Endodermal cell (in vitro differentiated cells): ENCODE results near the gene CTSA. TPM values are rescaled to one million over a fixed set of nuclear protein-coding genes. Genes with fewer than 3 reads are reported as not detected.

ENCODE experiments used
- DNase-seq: peaks from one replicate; pipeline ENCODE4 v3.0.0-alpha.2; 2017
- H3K27ac ChIP-seq: 2 replicates; pipeline ENCODE4 v1.5.1; 2013; ENCODE audit warnings: mild to moderate bottlenecking, low read depth, low read length, moderate library complexity
- H3K27me3 ChIP-seq: 2 replicates; pipeline ENCODE4 v1.6.1; 2013; ENCODE audit warnings: mild to moderate bottlenecking, low read length, moderate library complexity; ENCODE audit not compliant: insufficient read depth, control insufficient read depth, poor library complexity, severe bottlenecking
- H3K36me3 ChIP-seq: 2 replicates; pipeline ENCODE4 v1.7.0; 2013; ENCODE audit warnings: mild to moderate bottlenecking, low read length, moderate library complexity; ENCODE audit not compliant: control insufficient read depth, insufficient read depth
- H3K4me1 ChIP-seq: one replicate; pipeline ENCODE4 v1.7.0; 2013; ENCODE audit warnings: low read length; ENCODE audit not compliant: control insufficient read depth, insufficient read depth
- H3K4me3 ChIP-seq: 2 replicates; pipeline ENCODE4 v1.5.1; 2013; ENCODE audit warnings: mild to moderate bottlenecking, low read length, moderate library complexity
- H3K9ac ChIP-seq: 2 replicates; pipeline ENCODE4 v1.6.1; 2013; ENCODE audit warnings: mild to moderate bottlenecking, low read length, moderate library complexity; ENCODE audit not compliant: poor library complexity, severe bottlenecking; ENCODE audit errors: extremely low read depth
- H3K9me3 ChIP-seq: 2 replicates; pipeline ENCODE4 v1.6.1; 2013; ENCODE audit warnings: mild to moderate bottlenecking, low read length, moderate library complexity; ENCODE audit not compliant: control insufficient read depth
- H3K27ac Mint-ChIP-seq: 2 replicates; pipeline ENCODE4 v1.8.0; 2020; ENCODE audit warnings: mixed read lengths
- H3K27me3 Mint-ChIP-seq: 2 replicates; pipeline ENCODE4 v1.8.0; 2021; ENCODE audit warnings: mild to moderate bottlenecking, mixed read lengths; ENCODE audit not compliant: insufficient read depth
- H3K36me3 Mint-ChIP-seq: 2 replicates; pipeline ENCODE4 v1.8.0; 2020; ENCODE audit warnings: low read depth, mixed read lengths
- H3K4me1 Mint-ChIP-seq: 2 replicates; pipeline ENCODE4 v1.8.0; 2020; ENCODE audit warnings: mixed read lengths
- H3K4me3 Mint-ChIP-seq: 2 replicates; pipeline ENCODE4 v1.8.0; 2020; ENCODE audit warnings: mild to moderate bottlenecking, moderate library complexity, mixed read lengths
- H3K9me3 Mint-ChIP-seq: 2 replicates; pipeline ENCODE4 v1.8.0; 2020; ENCODE audit warnings: mild to moderate bottlenecking, mixed read lengths
- CTCF ChIP-seq: fragments of 200-600 bp; sonication (generic); conservative IDR thresholded peaks from 2 replicates; pipeline ENCODE4 v1.5.0; 2021; ENCODE audit warnings: antibody characterized with exemption, mild to moderate bottlenecking
- WGBS, 2 experiments: methylation state at CpG; one replicate each; pipeline versions ENCODE4 v1.1.5 to v1.1.7; 2013; ENCODE audit warnings: missing lambda C conversion rate in 2 of 2, mixed read lengths in 1 of 2; ENCODE audit not compliant: insufficient coverage in 1 of 2, insufficient read length in 1 of 2; 5-methylcytosine and 5-hydroxymethylcytosine counted together
- total RNA-seq, 2 donors: library from RNA; stranded (reverse); fragmentation: NEBNext Ultra II Directional in 1 of 2; extraction: Animal tissue kit (Norgen Biotek cat#: 25700) in 1 of 2; gene quantifications; 2 replicates in 1 of 2; 3 replicates in 1 of 2; pipeline ENCODE4 v1.2.1, GENCODE V29; 2021

CTSA gene
- total RNA-seq, 2 donors from 2014 or later, result 70.7 to 84.8 TPM

- H3K27me3 Mint-ChIP-seq, result peaks cover 3% of the 10 kb centered on the region
- no peak for DNase-seq
- Histone ChIP-seq H3K4me1 (no peaks in the 10 kb centered on the region), H3K27me3 (no peaks in the 10 kb centered on the region), H3K9me3 (no peaks in the 10 kb centered on the region), H3K9ac (no peak overlapping the region), H3K4me3 (no peak overlapping the region), H3K36me3 (peaks cover 79% of the 10 kb centered on the region), H3K27ac (no peak overlapping the region)
- no peaks in the 10 kb centered on the region for H3K9me3 Mint-ChIP-seq
- WGBS, 2 experiments, result 95 to 98% methylated on average over 8 to 14 of the region's 14 CpGs
- peaks cover 61% of the 10 kb centered on the region for H3K36me3 Mint-ChIP-seq
- H3K4me1 Mint-ChIP-seq, result no peaks in the 10 kb centered on the region
- TF ChIP-seq CTCF, result no peak
- no peak overlapping the region for H3K4me3 Mint-ChIP-seq
- H3K27ac Mint-ChIP-seq, result no peak overlapping the region
Observed at GRCh38 chr20:45902199-45902701, 11.1 kb downstream of the CTSA start.

- no peak for DNase-seq
- H3K27ac ChIP-seq, result no peak overlapping the region
- TF ChIP-seq CTCF, result no peak
- H3K4me3 Mint-ChIP-seq, result no peak overlapping the region
- no peaks in the 10 kb centered on the region for H3K9me3 Mint-ChIP-seq
- H3K4me3 ChIP-seq, result no peak overlapping the region
- 94 to 96% methylated on average over 11 to 16 of the region's 16 CpGs for WGBS, 2 experiments
- H3K9me3 ChIP-seq, result no peaks in the 10 kb centered on the region
- no peaks in the 10 kb centered on the region for H3K4me1 Mint-ChIP-seq
- H3K9ac ChIP-seq, result no peak overlapping the region
- H3K36me3 ChIP-seq, result peaks cover 78% of the 10 kb centered on the region
- H3K36me3 Mint-ChIP-seq, result peaks cover 55% of the 10 kb centered on the region
- no peaks in the 10 kb centered on the region for H3K4me1 ChIP-seq
- peaks cover 7% of the 10 kb centered on the region for H3K27me3 Mint-ChIP-seq
- no peak overlapping the region for H3K27ac Mint-ChIP-seq
- H3K27me3 ChIP-seq, result no peaks in the 10 kb centered on the region
Observed at GRCh38 chr20:45904583-45905504, 13.7 kb downstream of the CTSA start.

DNA sequence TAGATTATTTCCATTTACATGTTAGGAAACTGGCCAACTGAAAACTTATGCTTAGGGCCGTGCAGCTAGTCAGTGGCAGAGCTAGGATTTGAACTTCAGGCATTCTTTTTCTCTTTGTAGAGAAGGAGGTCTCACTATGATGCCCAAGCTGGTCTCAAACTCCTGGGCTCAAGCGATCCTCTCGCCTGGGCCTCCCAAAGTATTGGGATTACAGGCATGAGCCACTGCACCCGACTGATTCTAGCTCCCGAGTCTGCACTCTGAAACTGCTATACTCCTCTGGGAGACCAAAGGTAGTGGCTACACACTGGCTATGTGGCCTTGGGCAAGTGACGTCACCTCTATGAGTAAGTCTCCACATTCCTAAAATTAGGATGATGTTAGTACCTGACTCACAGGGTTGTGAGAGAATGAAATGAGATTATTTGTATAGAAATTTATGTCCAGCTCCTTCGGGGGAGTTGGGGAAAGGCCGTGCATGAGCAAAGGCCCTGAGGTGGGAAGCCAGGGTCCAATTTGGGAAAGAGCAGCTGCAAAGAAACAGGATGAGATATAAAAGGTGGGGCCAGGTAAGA lies 14.5 kb downstream of the CTSA start:
- H3K36me3 Mint-ChIP-seq, result peaks cover 57% of the 10 kb centered on the region
- H3K4me1 Mint-ChIP-seq, result peaks cover 1% of the 10 kb centered on the region

More for the DNA sequence above, 14.5 kb downstream of the CTSA start:
- peaks cover 77% of the 10 kb centered on the region for H3K36me3 ChIP-seq
- no peak overlapping the region for H3K27ac ChIP-seq
- peaks cover 7% of the 10 kb centered on the region for H3K27me3 Mint-ChIP-seq
- 92 to 96% methylated on average over 7 to 8 of the region's 8 CpGs for WGBS, 2 experiments
- H3K4me3 ChIP-seq, result no peak overlapping the region
- no peaks in the 10 kb centered on the region for H3K9me3 Mint-ChIP-seq
- no peaks in the 10 kb centered on the region for H3K4me1 ChIP-seq
- no peak for DNase-seq
- no peak overlapping the region for H3K27ac Mint-ChIP-seq
- no peaks in the 10 kb centered on the region for H3K27me3 ChIP-seq
- no peaks in the 10 kb centered on the region for H3K9me3 ChIP-seq
- no peak overlapping the region for H3K4me3 Mint-ChIP-seq
- no peak overlapping the region for H3K9ac ChIP-seq
- no peak for TF ChIP-seq CTCF
